ENCODE data around the gene POMGNT2.
"Not testable (repeated sequence)": the region's sequence is repeated elsewhere in the genome, so short reads cannot be mapped to it uniquely, and the experiment has no call there.

Gene POMGNT2

DNA sequence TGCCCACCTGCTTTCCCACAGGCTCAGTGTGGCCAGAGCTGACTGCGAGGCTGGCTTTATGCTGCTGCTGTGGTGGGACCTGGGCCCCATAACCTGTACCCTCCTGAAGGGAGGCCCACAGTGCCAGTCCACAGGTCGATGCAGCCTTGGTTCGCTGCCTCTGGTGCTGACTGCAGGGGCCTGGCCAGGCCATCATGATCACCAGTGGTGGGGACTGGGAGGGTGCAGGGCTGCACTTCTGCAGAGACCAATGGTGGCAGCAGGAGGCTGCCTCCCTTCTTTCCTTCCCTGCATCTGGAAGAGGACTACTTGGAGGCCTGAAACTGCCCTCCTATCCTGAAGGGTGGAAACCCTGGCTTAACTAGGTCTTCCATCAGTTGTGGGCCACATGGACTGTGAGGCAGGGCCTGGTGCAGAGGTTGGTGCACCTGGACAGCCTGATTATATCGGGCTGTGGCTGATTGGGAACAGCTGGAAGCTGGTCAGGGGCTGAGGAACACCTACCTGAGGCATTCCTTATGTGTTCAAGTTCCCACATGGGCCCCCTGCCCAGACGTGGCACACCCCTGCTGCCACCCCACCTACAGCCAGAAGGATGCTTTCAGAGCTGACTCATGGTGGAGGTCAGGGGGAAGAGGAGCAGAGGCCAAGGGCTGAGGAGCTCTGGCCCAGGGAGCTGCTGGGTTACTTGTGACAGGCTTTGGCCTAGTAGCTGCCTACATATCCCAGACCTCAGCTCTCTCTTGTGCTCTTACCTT, 29.8 kb downstream of the POMGNT2 start:
- no peak for DNase-seq (ENCODE audit: low spot score)

DNA sequence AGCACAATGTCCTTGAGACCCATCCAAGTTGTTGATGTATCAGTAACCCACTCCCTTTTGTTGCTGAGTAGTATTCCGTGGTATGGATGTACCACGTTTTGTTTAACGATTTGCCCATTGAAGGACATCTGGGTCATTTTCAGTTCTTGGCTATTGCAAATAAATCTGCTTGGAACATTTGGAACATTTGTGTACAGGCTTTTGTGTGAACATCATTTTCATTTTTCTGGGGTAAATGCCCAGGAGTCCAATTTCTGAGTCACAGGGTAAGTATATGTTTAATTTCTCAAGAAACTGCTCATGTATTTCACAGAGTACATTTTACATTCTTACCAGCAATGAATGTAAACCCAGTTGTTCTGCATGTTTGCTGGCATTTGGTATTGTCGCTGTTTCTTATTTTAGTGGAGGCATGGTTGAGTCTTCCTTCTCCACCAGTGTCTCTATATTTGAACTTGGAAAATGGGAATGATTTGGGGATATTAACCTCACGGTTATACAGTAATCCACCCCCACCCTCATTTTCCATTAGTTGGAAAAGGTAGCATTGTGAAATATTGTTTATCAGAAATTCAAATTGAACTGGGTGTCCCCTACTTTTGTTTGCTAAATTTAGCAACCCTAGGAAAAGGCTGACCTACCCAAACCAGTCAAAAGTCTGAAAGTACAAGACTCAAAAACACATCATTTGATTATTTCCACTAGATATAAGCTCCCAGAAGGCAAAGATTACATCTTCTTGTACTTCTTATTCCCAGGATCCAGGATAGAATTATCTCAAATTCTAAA, 30.8 kb downstream of the POMGNT2 start:
- no peak for DNase-seq (ENCODE audit: low spot score)

DNA sequence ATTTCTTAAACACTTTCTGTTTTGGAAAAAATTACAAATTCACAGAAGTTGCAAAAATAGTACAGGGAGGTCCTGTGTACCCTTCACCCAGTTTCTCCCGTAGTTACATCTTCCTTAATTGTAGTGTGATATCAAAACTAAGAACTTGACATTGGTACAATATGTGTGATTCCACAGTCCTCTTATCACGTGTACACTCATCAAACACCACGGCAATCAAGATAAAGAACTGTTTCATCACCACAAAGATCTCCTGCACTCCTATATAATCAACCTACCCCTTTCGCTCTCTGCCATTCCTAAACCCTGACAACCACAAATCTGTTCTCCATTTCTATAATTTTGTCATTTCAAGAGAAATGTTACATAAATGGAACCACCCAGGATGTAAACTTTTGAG, 31.4 kb downstream of the POMGNT2 start:
- no peak for DNase-seq (ENCODE audit: low spot score)

DNA sequence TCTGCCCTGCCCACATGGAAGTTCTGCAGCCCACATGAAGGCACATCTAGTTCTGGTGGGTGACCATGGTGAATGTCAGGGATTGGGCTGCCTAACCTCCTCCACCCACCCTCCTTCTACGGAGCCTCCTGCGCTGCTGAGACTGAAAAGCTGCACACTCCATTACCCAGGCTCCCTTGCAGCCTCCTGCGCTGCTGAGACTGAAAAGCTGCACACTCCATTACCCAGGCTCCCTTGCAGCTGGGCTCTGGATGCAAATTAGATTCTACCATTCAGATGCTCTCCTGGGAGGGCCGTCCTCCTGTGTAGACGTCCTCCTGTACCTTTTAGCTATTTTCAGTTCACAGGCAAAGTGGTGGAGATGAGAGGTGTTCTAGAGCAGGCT, 32.1 kb downstream of the POMGNT2 start:
- no peak for DNase-seq (ENCODE audit: low spot score)

GRCh38 chr3:43073116-43073835, 32.6 kb downstream of the POMGNT2 start:
- no peak for DNase-seq (ENCODE audit: low spot score)

DNA sequence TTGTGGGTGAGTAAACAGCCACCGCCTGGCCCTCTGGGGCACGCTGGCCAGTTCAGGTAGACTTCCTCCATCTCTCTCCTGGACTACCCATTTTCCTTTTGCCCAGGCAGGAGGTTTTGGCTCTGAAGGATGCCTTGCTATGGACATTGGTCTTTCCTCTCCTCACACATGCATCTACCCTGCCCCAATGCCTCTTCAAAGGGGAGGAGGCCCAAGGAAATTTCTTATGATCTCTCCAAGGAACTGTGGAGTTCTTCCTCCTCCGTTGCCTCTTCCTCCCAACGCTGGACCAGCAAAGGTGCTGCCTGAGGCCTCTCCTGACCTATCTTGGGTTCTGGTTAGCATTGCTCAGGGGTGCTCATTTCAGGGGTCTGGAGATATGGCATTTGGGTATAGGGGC, 33.5 kb downstream of the POMGNT2 start:
- no peak for DNase-seq (ENCODE audit: low spot score)

GRCh38 chr3:43071313-43071893, 34.5 kb downstream of the POMGNT2 start:
- no peak for DNase-seq (ENCODE audit: low spot score)

DNA sequence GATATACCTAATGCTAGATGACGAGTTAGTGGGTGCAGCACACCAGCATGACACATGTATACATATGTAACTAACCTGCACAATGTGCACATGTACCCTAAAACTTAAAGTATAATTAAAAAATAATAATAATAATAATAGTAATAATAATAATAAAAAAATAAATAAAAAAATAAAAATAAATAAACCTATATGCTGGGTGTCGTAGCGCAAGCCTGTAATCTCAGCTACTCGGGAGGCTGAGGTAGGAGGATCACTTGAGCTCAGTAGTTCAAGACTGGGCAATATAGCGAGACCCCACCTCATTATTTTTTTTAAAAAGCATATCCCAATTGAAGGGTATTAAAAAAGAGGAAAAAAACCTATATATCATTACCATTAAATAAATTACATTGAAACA, 35.2 kb downstream of the POMGNT2 start:
- not testable (repeated sequence) for DNase-seq (ENCODE audit: low spot score)

GRCh38 chr3:43063114-43063513, 42.8 kb downstream of the POMGNT2 start:
- no peak for DNase-seq (ENCODE audit: low spot score)

GRCh38 chr3:43062564-43063040, 43.3 kb downstream of the POMGNT2 start:
- no peak for DNase-seq (ENCODE audit: low spot score)

DNA sequence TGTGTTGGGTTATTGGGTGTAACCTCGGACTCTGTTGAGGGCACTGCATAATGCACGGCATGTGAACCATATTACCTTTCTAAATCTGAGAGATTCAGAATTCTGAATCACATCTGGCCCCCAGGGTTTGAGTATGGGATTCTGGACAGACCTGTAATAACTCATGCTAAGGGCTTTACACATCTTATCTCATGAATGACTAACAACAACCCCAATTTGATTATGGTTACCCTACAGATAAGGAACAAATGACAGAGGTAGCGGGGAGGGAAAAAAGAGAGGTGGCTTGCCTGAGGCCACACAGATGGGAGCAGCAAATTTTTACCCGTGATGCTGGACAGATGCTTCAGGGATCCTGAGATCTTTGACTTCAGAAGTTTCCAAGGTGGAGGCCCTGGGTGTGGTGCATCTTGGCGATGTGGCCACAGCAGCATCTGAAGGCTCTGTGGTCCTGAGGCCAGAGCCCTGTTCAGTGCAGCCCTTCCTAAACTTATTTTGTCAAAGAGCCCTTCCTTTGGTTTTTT, 43.8 kb downstream of the POMGNT2 start:
- no peak for DNase-seq (ENCODE audit: low spot score)

- no peak for DNase-seq (ENCODE audit: low spot score)
Measured at GRCh38 chr3:43061101-43061895, 44.6 kb downstream of the POMGNT2 start.

GRCh38 chr3:43059456-43059855, 46.4 kb downstream of the POMGNT2 start:
- DNase-seq (ENCODE audit: low spot score), result no peak

DNA sequence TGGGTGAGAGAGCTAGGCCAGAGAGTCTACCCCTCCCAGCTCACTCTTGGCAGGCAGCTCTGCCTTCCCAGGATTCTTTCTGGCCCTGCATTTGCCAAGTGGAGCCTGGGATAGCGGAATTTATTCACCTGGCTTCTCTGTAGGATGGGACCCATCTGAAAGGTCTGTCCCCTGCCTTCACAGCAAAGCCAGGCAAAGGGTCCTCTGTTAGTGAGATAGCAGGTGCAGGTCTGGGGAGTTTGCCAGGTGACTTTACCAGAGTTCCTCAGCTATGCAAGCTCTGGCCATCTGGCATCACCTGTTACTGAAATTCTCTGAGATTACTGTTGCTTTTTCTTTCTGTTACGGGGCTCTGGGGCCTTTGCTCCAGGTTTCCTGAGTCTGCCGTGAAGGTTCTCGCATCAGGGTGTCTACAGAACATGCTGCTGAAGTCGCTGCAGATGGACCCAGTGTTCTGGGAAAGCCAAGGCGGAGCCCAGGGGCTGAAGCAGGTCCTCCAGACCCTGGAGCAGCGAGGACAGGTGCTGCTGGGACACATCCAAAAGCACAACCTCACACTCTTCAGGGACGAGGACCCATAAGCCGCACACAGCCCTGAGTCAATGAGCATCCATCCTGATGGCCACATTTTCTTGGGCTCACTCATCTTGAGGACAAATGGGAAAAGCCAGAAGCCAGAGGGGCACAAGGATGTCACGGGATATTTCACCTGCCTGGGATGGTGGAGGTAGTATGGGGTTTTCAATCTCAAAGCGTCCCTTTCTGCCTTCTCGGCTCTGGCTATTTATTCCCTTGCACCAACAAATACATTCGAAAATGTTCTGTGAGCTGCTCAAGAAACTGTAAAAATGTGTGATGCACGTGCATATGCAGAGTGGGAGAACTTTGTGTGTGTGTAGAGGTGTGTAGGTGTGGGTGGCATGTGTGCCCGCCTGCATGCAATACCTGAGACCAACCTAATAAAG, 49.8 kb downstream of the POMGNT2 start:
- DNase-seq (ENCODE audit: low spot score), result no peak

GRCh38 chr3:43055393-43055792, 50.5 kb downstream of the POMGNT2 start:
- DNase-seq (ENCODE audit: low spot score), result no peak

DNA sequence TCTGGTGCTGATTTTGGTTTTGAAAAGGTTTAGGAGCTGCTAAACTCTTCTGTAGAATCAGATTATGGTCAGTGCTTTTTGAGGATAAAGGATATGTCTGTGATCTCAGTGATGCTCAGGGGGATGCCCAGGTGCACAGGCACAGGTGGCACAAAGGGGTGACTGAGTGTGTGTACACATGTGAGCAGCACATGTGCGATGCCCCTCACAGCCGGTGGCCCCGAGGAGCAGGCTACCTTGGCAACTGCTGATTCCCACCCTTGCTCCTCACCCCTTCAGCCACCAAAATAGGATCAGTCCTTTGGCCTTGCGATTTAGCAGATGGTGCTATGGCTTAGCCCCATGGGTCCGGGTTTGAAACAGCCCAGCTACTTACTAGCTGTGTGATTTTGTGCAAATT, 51.1 kb downstream of the POMGNT2 start:
- no peak for DNase-seq (ENCODE audit: low spot score)

GRCh38 chr3:43053291-43053690, 52.6 kb downstream of the POMGNT2 start:
- no peak for DNase-seq (ENCODE audit: low spot score)

GRCh38 chr3:43048470-43048869, 57.4 kb downstream of the POMGNT2 start:
- DNase-seq (ENCODE audit: low spot score), result no peak

GRCh38 chr3:43046583-43046982, 59.3 kb downstream of the POMGNT2 start:
- no peak for DNase-seq (ENCODE audit: low spot score)

DNA sequence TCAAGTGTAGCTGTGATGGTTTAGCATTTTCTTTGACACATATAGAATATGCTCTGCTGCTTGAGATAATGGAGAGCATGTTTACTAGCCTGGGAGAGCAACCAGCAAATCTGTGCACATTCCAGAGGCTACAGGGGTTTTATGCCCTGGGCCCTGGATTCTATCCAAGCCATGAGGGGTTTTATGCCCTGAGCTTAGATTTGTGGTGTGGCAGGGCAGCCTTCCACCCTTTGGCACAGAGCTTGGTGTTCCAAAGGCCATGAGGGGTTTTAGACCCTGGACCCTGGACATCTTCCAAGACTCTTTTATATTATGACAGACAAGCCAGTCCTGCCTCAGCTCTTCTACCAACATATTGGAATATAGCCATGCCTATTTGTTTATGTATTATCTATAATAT, 60.8 kb downstream of the POMGNT2 start:
- DNase-seq (ENCODE audit: low spot score), result not testable (repeated sequence)
